ENCODE data around the gene MRPL43.

DNA sequence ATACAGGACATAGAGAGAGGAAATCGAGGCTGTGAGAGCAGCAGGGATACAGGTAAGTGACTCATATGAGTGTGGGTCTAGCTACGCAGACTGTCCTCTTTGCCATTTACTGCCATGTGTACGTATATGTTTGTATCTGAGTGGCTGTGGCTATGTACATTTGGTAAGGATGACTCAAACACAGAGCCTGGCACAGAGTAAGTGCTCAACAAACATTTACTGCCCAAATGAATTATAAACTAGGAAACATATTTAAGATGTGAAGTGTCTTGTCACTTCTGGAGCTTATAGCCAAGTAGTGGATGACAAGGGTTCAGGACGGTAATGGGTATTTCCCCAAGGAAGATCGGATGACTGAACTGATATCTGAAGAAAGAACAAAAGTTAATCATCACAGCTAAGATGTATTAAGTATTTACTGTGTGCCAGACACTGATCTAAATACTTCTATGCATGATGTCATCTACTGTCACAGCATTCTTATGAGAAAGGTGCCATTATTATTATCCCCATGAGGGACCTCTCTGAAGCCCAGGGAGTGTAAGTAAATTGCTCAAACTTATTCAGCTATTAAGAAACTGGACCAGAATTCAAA lies 6.0 kb downstream of the MRPL43 start:
- no peak for TF ChIP-seq POLR2A (IDR thresholded peaks at IDR 0.05; ENCODE audit: low read length)
- TF ChIP-seq GATA1 (IDR thresholded peaks at IDR 0.05; ENCODE audit: low read depth, low read length), result no peak
